OCI-LY1 (cell line): Measurements from ENCODE around the gene ZDHHC12.

Source experiments
- H2AFZ ChIP-seq: fragments of 200-600 bp; sonication (generic), shearing (Covaris generic); 2 replicates; pipeline ENCODE4 v1.6.0; 2014; ENCODE audit warnings: antibody characterized with exemption, mild to moderate bottlenecking, low read length
- H3F3A ChIP-seq: fragments of 200-600 bp; sonication (generic), shearing (Covaris generic); 2 replicates; pipeline ENCODE4 v1.6.0; 2014; ENCODE audit warnings: mild to moderate bottlenecking, antibody characterized with exemption, low read length, moderate library complexity; ENCODE audit not compliant: insufficient read depth
- H3K27ac ChIP-seq: fragments of 200-600 bp; sonication (generic); 2 replicates; pipeline ENCODE4 v1.5.1; 2014; ENCODE audit warnings: low read length, mixed run types, mild to moderate bottlenecking, low read depth; ENCODE audit not compliant: poor library complexity, severe bottlenecking
- H3K27me3 ChIP-seq: fragments of 200-600 bp; sonication (generic); 2 replicates; pipeline ENCODE4 v1.6.0; 2014; ENCODE audit warnings: antibody characterized with exemption, mild to moderate bottlenecking, low read length, moderate library complexity; ENCODE audit not compliant: insufficient read depth
- H3K36me3 ChIP-seq: fragments of 200-600 bp; sonication (generic); 2 replicates; pipeline ENCODE4 v1.6.1; 2014; ENCODE audit warnings: mild to moderate bottlenecking, antibody characterized with exemption, low read length, moderate library complexity, mixed read lengths; ENCODE audit not compliant: insufficient read depth
- H3K4me1 ChIP-seq: fragments of 200-600 bp; sonication (generic); 2 replicates; pipeline ENCODE4 v1.5.1; 2014; ENCODE audit warnings: mild to moderate bottlenecking, low read length, moderate library complexity; ENCODE audit not compliant: insufficient read depth, severe bottlenecking
- H3K4me2 ChIP-seq: fragments of 200-600 bp; sonication (generic), shearing (Covaris generic); 2 replicates; pipeline ENCODE4 v1.6.1; 2014; ENCODE audit warnings: low read length
- H3K4me3 ChIP-seq: fragments of 200-600 bp; sonication (generic); 2 replicates; pipeline ENCODE4 v1.5.1; 2014; ENCODE audit warnings: low read length, low read depth, mild to moderate bottlenecking, mixed read lengths; ENCODE audit not compliant: poor library complexity, severe bottlenecking
- H3K79me2 ChIP-seq: fragments of 200-600 bp; shearing (Covaris generic); 2 replicates; pipeline ENCODE4 v1.6.1; 2016; ENCODE audit warnings: mixed run types, low read length, mixed read lengths; ENCODE audit not compliant: insufficient read depth
- H3K9ac ChIP-seq: fragments of 200-600 bp; sonication (generic), shearing (Covaris generic); 2 replicates; pipeline ENCODE4 v1.6.1; 2014; ENCODE audit warnings: mild to moderate bottlenecking, low read length, mixed read lengths
- H3K9me2 ChIP-seq: fragments of 200-600 bp; sonication (generic), shearing (Covaris generic); 2 replicates; pipeline ENCODE4 v1.6.1; 2014; ENCODE audit warnings: low read depth, mild to moderate bottlenecking, low read length, mixed read lengths
- H3K9me3 ChIP-seq: fragments of 200-600 bp; shearing (Covaris generic); 2 replicates; pipeline ENCODE4 v1.6.1; 2014; ENCODE audit warnings: low read length, mixed read lengths
- H4K20me1 ChIP-seq: fragments of 200-600 bp; sonication (generic), shearing (Covaris generic); 2 replicates; pipeline ENCODE4 v1.6.0; 2016; ENCODE audit warnings: mild to moderate bottlenecking, low read length; ENCODE audit not compliant: insufficient read depth
- EZH2 ChIP-seq: fragments of 200-600 bp; sonication (generic), shearing (Covaris generic); IDR thresholded peaks from 2 replicates; pipeline ENCODE4 v1.8.0; 2017; ENCODE audit warnings: borderline replicate concordance, mixed run types, mild to moderate bottlenecking, antibody characterized with exemption, low read length, moderate library complexity, mixed read lengths
- TF ChIP-seq, protein P1 (sequence below): fragments of 200-600 bp; sonication (generic), shearing (Covaris generic); IDR thresholded peaks from 2 replicates; pipeline ENCODE4 v1.5.1; 2017; ENCODE audit warnings: mild to moderate bottlenecking, antibody characterized with exemption, low read length, moderate library complexity, mixed read lengths

ZDHHC12 gene

DNA sequence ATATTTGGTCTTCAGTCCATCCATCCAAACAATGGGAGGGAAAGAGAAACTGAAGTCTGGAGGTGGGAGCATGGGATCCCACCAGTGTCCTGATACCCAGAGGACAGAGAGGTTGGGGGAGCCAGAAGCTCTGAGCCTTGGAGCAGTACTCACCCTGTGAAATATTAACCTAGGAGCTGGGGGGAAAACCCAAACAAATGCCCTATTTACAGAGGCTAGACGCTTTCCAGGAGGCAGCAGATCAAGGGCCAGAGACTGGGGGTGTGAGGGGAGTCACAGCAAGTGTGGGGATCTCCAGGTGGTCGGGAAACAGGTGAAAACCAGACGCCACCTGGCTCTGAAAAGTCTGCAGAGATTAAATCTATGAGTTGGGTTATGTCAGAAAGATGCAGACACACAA lies 41.6 kb upstream of the ZDHHC12 start:
- Histone ChIP-seq H3K4me1 (peaks cover 4% of the 10 kb centered on the region), H3K4me3 (no peak overlapping the region), H3K9me3 (no peaks in the 10 kb centered on the region), H4K20me1 (no peaks in the 10 kb centered on the region), H3K27me3 (no peaks in the 10 kb centered on the region), H3K4me2 (no peak overlapping the region), H2AFZ (no peak overlapping the region), H3F3A (no peaks in the 10 kb centered on the region), H3K79me2 (no peaks in the 10 kb centered on the region), H3K9me2 (no peaks in the 10 kb centered on the region), H3K27ac (no peak overlapping the region), H3K9ac (no peak overlapping the region), H3K36me3 (no peaks in the 10 kb centered on the region)
- TF ChIP-seq EZH2 = no peak
- TF ChIP-seq, protein P1, sequence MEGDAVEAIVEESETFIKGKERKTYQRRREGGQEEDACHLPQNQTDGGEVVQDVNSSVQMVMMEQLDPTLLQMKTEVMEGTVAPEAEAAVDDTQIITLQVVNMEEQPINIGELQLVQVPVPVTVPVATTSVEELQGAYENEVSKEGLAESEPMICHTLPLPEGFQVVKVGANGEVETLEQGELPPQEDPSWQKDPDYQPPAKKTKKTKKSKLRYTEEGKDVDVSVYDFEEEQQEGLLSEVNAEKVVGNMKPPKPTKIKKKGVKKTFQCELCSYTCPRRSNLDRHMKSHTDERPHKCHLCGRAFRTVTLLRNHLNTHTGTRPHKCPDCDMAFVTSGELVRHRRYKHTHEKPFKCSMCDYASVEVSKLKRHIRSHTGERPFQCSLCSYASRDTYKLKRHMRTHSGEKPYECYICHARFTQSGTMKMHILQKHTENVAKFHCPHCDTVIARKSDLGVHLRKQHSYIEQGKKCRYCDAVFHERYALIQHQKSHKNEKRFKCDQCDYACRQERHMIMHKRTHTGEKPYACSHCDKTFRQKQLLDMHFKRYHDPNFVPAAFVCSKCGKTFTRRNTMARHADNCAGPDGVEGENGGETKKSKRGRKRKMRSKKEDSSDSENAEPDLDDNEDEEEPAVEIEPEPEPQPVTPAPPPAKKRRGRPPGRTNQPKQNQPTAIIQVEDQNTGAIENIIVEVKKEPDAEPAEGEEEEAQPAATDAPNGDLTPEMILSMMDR = no peak

DNA sequence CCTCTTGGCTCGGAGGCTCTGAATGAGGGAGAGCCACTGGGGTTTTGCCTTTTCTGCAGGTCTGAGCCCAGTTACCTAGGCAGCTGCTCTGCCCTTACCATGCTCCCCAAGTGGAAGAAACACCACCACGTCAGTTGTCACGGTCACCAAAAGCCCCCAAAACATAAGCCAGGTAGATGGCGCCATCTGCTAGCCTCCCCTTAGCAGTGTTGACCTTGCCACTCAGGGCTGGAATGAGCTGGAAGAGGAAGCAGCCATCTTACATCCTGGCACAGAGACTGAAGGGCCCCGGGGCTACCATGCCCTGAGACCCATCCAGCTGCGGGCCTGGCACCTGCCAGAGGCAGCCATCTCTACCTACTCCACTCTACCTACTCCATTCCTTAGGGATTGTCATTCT lies 40.4 kb upstream of the ZDHHC12 start:
- H3K9me2 ChIP-seq = no peaks in the 10 kb centered on the region

DNA sequence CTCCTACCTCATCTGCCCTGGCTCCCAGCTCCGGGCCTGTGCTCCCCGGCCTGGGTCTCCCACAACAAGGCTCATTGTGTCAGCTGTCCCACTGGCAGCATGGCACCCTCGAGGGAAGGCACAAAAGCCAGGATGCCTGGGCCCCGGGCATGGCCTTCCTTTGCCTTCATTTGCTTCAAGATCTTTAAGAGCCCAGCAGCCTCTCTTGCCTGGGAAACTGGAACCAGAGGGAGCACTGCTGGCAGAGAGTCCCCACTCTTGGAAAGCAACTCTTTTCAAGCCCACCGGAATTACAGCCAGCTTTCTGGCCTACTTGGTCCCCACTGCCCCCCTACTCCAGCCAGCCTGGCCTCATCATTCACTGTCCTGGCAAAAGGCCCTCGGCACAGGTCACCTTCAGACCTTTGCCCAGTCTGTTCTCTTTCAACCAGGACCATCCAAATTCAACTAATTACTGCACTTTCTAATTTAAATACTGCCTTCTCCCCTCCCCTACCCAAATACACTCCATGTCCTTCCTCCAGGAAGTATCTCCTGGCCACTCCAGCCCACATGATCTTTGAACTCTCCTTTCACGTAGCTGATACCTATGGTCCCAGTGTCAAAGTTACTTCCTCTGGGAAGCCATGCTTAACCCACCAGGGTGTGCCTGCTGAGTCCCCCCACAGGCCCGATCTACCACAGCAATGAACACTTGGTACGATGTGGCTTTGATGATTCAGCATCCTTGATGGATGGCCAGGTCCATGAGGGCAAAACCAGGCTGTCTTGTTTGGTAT lies 38.9 kb upstream of the ZDHHC12 start:
- Histone ChIP-seq H4K20me1 (no peaks in the 10 kb centered on the region), H3F3A (no peaks in the 10 kb centered on the region), H3K4me2 (no peak overlapping the region), H3K36me3 (no peaks in the 10 kb centered on the region), H3K4me1 (no peaks in the 10 kb centered on the region), H2AFZ (no peak overlapping the region), H3K4me3 (no peak overlapping the region), H3K79me2 (no peaks in the 10 kb centered on the region), H3K9me2 (no peaks in the 10 kb centered on the region), H3K9ac (no peak overlapping the region), H3K27ac (no peak overlapping the region), H3K9me3 (no peaks in the 10 kb centered on the region), H3K27me3 (no peaks in the 10 kb centered on the region)
- TF ChIP-seq, protein P1 = no peak
- TF ChIP-seq EZH2 = no peak

More for the DNA sequence above, 40.4 kb upstream of the ZDHHC12 start:
- H3K4me2 ChIP-seq = no peak overlapping the region
- H3K36me3 ChIP-seq = no peaks in the 10 kb centered on the region
- no peak overlapping the region for H3K9ac ChIP-seq
- no peaks in the 10 kb centered on the region for H3K79me2 ChIP-seq
- H3F3A ChIP-seq = no peaks in the 10 kb centered on the region
- H3K9me3 ChIP-seq = no peaks in the 10 kb centered on the region
- no peak overlapping the region for H3K27ac ChIP-seq
- H2AFZ ChIP-seq = no peak overlapping the region
- no peaks in the 10 kb centered on the region for H3K27me3 ChIP-seq
- H4K20me1 ChIP-seq = no peaks in the 10 kb centered on the region
- TF ChIP-seq, protein P1 = no peak
- TF ChIP-seq EZH2 = no peak
- H3K4me1 ChIP-seq = no peaks in the 10 kb centered on the region
- H3K4me3 ChIP-seq = no peak overlapping the region
